ENCODE results near the gene TRIM75.

Gene TRIM75

GRCh38 chr4:165009493-165010227 is 44.0 kb upstream of the TRIM75 start:
- TF ChIP-seq REST (IDR thresholded peaks at IDR 0.05; ENCODE audit: low read depth) (no peak), USF1 (IDR thresholded peaks at IDR 0.05) (no peak)

GRCh38 chr4:165010487-165010886 is 43.2 kb upstream of the TRIM75 start:
- TF ChIP-seq RAD21 (IDR thresholded peaks at IDR 0.05; ENCODE audit: low read depth) (no peak), TCF12 (IDR thresholded peaks at IDR 0.05; ENCODE audit: low read depth) (no peak), REST (IDR thresholded peaks at IDR 0.05; ENCODE audit: low read depth) (no peak), CREB1 (IDR thresholded peaks at IDR 0.05; ENCODE audit: low read depth) (no peak), EGR1 (IDR thresholded peaks at IDR 0.05) (no peak), USF1 (IDR thresholded peaks at IDR 0.05) (no peak), YY1 (IDR thresholded peaks at IDR 0.05; ENCODE audit: low read depth) (no peak), ZBTB7A (IDR thresholded peaks at IDR 0.05; ENCODE audit: low read depth) (no peak), CEBPB (IDR thresholded peaks at IDR 0.05) (no peak), EP300 (IDR thresholded peaks at IDR 0.05; ENCODE audit: borderline replicate concordance) (no peak), NFIC (IDR thresholded peaks at IDR 0.05) (no peak), TEAD4 (IDR thresholded peaks at IDR 0.05) (no peak), TAF1 (IDR thresholded peaks at IDR 0.05; ENCODE audit: low read depth) (no peak), MAX (IDR thresholded peaks at IDR 0.05) (no peak)

GRCh38 chr4:165010991-165011390 is 42.7 kb upstream of the TRIM75 start:
- TF ChIP-seq USF1 (IDR thresholded peaks at IDR 0.05) (no peak), CEBPB (IDR thresholded peaks at IDR 0.05) (no peak), EP300 (IDR thresholded peaks at IDR 0.05; ENCODE audit: borderline replicate concordance) (no peak), TCF12 (IDR thresholded peaks at IDR 0.05; ENCODE audit: low read depth) (no peak)

- TF ChIP-seq TCF12 (IDR thresholded peaks at IDR 0.05; ENCODE audit: low read depth) (no peak), REST (IDR thresholded peaks at IDR 0.05; ENCODE audit: low read depth) (no peak), ZBTB7A (IDR thresholded peaks at IDR 0.05; ENCODE audit: low read depth) (no peak), MAX (IDR thresholded peaks at IDR 0.05) (no peak), NFIC (IDR thresholded peaks at IDR 0.05) (no peak), EGR1 (IDR thresholded peaks at IDR 0.05) (no peak), RAD21 (IDR thresholded peaks at IDR 0.05; ENCODE audit: low read depth) (no peak), TEAD4 (IDR thresholded peaks at IDR 0.05) (no peak), USF1 (IDR thresholded peaks at IDR 0.05) (no peak), CEBPB (IDR thresholded peaks at IDR 0.05) (no peak), TAF1 (IDR thresholded peaks at IDR 0.05; ENCODE audit: low read depth) (no peak), EP300 (IDR thresholded peaks at IDR 0.05; ENCODE audit: borderline replicate concordance) (no peak), CREB1 (IDR thresholded peaks at IDR 0.05; ENCODE audit: low read depth) (no peak), FOXM1 (IDR thresholded peaks at IDR 0.05; ENCODE audit: borderline replicate concordance, low read depth) (no peak)
Measured at GRCh38 chr4:165011403-165011802, 42.3 kb upstream of the TRIM75 start.
